ENCODE data around the gene DHX9. TPM values are rescaled to one million over a fixed set of nuclear protein-coding genes. Genes with fewer than 3 reads are reported as not detected.

DHX9 gene
- total RNA-seq, 1 experiment from 2014 or later = 180 TPM

DNA sequence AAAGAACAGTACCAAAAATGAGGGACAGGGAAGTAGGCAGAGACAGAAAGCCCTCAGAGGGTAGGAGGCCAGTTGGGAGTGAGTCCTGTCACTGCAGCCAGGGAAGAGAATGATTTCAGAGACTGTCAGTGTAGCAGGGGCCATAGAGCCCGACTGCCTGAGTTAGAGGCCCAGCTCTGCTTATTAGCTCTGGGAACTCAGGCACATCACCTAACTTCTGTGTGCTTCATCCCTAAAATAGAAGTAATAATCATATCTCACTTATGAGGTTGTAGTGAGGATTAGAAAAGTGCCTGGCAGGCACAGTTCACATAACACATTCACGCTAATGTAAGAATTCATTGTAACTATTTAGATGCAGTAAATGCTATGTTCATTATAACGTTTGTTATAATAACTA lies 31.2 kb upstream of the DHX9 start:
- BruUV-seq (replicated peaks) = no TSS peak
- intact Hi-C loops (cut with micrococcal nuclease; ENCODE audit: unreplicated experiment) (no loop called here), in situ Hi-C loops (cut with HindIII; ENCODE audit: low pct_unique_long_range_greater_than_20kb, low sequenced_read_pairs) (no loop called here)
- no peaks in the 10 kb centered on the region for H3K36me3 ChIP-seq (ENCODE audit: control insufficient read depth, insufficient read depth, low read length)
- DNase-seq (ENCODE audit: low read depth, low spot score) (no peak), ATAC-seq (no peak)
- TF ChIP-seq POLR2AphosphoS5 (IDR thresholded peaks at IDR 0.05; ENCODE audit: low read depth, low read length) (no peak), TCF7L2 (IDR thresholded peaks at IDR 0.05; ENCODE audit: low read depth, low read length) (no peak), SIN3A (IDR thresholded peaks at IDR 0.05; ENCODE audit: borderline replicate concordance, insufficient read depth, low read depth, low read length) (no peak)
- TF ChIP-seq, protein P1, sequence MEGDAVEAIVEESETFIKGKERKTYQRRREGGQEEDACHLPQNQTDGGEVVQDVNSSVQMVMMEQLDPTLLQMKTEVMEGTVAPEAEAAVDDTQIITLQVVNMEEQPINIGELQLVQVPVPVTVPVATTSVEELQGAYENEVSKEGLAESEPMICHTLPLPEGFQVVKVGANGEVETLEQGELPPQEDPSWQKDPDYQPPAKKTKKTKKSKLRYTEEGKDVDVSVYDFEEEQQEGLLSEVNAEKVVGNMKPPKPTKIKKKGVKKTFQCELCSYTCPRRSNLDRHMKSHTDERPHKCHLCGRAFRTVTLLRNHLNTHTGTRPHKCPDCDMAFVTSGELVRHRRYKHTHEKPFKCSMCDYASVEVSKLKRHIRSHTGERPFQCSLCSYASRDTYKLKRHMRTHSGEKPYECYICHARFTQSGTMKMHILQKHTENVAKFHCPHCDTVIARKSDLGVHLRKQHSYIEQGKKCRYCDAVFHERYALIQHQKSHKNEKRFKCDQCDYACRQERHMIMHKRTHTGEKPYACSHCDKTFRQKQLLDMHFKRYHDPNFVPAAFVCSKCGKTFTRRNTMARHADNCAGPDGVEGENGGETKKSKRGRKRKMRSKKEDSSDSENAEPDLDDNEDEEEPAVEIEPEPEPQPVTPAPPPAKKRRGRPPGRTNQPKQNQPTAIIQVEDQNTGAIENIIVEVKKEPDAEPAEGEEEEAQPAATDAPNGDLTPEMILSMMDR (IDR thresholded peaks at IDR 0.05) = no peak
- TF ChIP-seq, protein P2, sequence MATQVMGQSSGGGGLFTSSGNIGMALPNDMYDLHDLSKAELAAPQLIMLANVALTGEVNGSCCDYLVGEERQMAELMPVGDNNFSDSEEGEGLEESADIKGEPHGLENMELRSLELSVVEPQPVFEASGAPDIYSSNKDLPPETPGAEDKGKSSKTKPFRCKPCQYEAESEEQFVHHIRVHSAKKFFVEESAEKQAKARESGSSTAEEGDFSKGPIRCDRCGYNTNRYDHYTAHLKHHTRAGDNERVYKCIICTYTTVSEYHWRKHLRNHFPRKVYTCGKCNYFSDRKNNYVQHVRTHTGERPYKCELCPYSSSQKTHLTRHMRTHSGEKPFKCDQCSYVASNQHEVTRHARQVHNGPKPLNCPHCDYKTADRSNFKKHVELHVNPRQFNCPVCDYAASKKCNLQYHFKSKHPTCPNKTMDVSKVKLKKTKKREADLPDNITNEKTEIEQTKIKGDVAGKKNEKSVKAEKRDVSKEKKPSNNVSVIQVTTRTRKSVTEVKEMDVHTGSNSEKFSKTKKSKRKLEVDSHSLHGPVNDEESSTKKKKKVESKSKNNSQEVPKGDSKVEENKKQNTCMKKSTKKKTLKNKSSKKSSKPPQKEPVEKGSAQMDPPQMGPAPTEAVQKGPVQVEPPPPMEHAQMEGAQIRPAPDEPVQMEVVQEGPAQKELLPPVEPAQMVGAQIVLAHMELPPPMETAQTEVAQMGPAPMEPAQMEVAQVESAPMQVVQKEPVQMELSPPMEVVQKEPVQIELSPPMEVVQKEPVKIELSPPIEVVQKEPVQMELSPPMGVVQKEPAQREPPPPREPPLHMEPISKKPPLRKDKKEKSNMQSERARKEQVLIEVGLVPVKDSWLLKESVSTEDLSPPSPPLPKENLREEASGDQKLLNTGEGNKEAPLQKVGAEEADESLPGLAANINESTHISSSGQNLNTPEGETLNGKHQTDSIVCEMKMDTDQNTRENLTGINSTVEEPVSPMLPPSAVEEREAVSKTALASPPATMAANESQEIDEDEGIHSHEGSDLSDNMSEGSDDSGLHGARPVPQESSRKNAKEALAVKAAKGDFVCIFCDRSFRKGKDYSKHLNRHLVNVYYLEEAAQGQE (IDR thresholded peaks at IDR 0.05; ENCODE audit: insufficient read depth in 1 of 2, low read depth in 2 of 2, low read length in 1 of 2) = no peak
- no peak overlapping the region for H3K27ac ChIP-seq (ENCODE audit: low read length)
- POLR2A ChIA-PET = no interaction called here
- no peaks in the 10 kb centered on the region for H3K27me3 ChIP-seq (ENCODE audit: control insufficient read depth, insufficient read depth, low read length)
- H3K9me3 ChIP-seq (ENCODE audit: control insufficient read depth, insufficient read depth, low read depth, low read length) = no peaks in the 10 kb centered on the region
- H3K4me3 ChIP-seq (ENCODE audit: low read depth in 2 of 2, low read length in 2 of 2) = no peak overlapping the region
- CTCF ChIA-PET = no interaction called here
- H3K4me1 ChIP-seq (ENCODE audit: control insufficient read depth, insufficient read depth, low read length) = no peaks in the 10 kb centered on the region

DNA sequence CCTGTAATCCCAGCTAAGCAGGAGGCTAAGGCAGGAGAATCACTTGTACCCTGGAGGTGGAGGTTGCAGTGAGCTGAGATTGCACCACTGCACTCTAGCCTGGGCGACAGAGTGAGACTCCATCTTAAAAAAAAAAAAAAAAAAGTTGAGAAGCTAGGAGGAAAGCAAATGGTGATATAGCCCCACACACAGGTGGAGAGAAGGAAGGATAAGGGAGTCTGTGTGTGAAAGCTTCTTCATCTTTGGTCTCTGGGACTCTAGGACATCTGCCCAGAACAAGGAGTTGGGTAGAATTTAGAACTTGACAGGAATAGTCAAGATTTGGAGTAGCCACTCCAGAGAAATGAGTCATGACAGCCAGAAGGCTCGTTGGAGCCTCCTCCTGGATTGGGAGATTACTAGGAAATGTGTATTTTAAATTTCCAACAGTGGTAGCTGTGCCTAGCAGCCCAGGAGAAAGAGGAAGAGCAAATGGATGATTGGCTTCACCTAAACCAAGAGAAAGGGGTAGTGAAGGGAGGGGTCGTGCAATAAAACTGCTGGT lies 29.7 kb upstream of the DHX9 start:
- no peak for ATAC-seq
- H3K36me3 ChIP-seq (ENCODE audit: control insufficient read depth, insufficient read depth, low read length) = no peaks in the 10 kb centered on the region
- no peak overlapping the region for H3K4me3 ChIP-seq (ENCODE audit: low read depth in 2 of 2, low read length in 2 of 2)
- H3K4me1 ChIP-seq (ENCODE audit: control insufficient read depth, insufficient read depth, low read length) = no peaks in the 10 kb centered on the region
- TF ChIP-seq TCF7L2 (IDR thresholded peaks at IDR 0.05; ENCODE audit: low read depth, low read length) (no peak), SIN3A (IDR thresholded peaks at IDR 0.05; ENCODE audit: borderline replicate concordance, insufficient read depth, low read depth, low read length) (no peak), POLR2AphosphoS5 (IDR thresholded peaks at IDR 0.05; ENCODE audit: low read depth, low read length) (no peak)
- TF ChIP-seq, protein P1 (IDR thresholded peaks at IDR 0.05) = 0 out of 2 replicates have a peak, but pooled peaks have one; percentile 10
- TF ChIP-seq, protein P2 (IDR thresholded peaks at IDR 0.05; ENCODE audit: insufficient read depth in 1 of 2, low read depth in 2 of 2, low read length in 1 of 2) = no peak
- intact Hi-C loops (cut with micrococcal nuclease; ENCODE audit: unreplicated experiment) = no loop called here
- H3K9me3 ChIP-seq (ENCODE audit: control insufficient read depth, insufficient read depth, low read depth, low read length) = no peaks in the 10 kb centered on the region
- no peak overlapping the region for H3K27ac ChIP-seq (ENCODE audit: low read length)
- POLR2A ChIA-PET = no interaction called here
- no peaks in the 10 kb centered on the region; the same call in none of the 2 replicates for H3K27me3 ChIP-seq (ENCODE audit: control insufficient read depth, insufficient read depth, low read length)
- BruUV-seq (replicated peaks) = no TSS peak
- CTCF ChIA-PET = no interaction called here
- in situ Hi-C loops (cut with HindIII; ENCODE audit: low pct_unique_long_range_greater_than_20kb, low sequenced_read_pairs) = no loop called here
- no peak for DNase-seq (ENCODE audit: low read depth, low spot score)

Measured in Panc1 (cell line).